ENCODE data around the gene ADGRG6. TPM values are rescaled to one million over a fixed set of nuclear protein-coding genes. Genes with fewer than 3 reads are reported as not detected.
"Not testable (repeated sequence)": the region's sequence is repeated elsewhere in the genome, so short reads cannot be mapped to it uniquely, and the experiment has no call there.

The ADGRG6 gene
- total RNA-seq, 1 donor from 2014 or later: not detected

GRCh38 chr6:142443102-142443501, 141.3 kb downstream of the ADGRG6 start:
- intact Hi-C loops (cut with micrococcal nuclease): no loop called here

- intact Hi-C loops (cut with micrococcal nuclease): no loop called here
Measured at GRCh38 chr6:142443532-142443931, 141.7 kb downstream of the ADGRG6 start.

DNA sequence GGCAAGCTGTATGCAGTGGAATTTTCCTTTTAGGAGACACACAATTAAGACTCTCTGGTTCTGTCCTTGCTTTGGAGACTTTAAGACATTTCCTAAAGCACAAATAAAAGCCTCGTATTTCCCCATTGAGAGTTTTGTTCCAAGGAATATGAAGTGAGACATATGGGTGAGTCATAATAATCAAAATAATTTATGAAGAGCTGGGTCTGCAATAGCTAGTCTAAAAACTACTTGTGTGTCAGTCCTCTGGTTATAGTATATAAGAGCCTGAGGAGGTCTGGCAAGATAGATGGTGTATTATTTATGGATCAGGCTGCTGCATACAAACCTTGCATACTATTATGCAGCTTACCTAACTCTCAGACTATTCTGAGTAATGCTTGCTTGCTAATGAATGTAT, 142.6 kb downstream of the ADGRG6 start:
- intact Hi-C loops (cut with micrococcal nuclease): no loop called here

GRCh38 chr6:142444881-142445301, 143.1 kb downstream of the ADGRG6 start:
- intact Hi-C loops (cut with micrococcal nuclease): no loop called here

DNA sequence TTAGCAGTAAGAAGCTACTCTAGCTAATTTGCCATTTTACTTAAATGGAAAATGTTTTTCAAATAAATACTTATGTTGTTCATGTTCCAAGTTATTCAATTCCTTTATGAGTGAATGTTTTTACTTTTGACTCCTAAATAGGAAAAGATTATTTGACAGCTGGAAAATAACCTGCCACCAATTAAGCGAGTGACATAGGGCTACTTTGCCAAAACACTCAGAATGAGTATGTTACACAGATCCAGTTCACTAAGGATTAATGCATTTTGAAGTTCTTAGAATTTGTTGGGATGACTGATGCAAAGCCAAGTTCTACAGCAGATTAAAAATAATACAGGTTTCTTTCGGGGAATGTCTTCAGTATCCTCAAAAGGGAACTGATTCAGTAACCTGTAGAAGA, 144.4 kb downstream of the ADGRG6 start:
- intact Hi-C loops (cut with micrococcal nuclease): no loop called here

- intact Hi-C loops (cut with micrococcal nuclease): no loop called here
Measured at GRCh38 chr6:142446576-142446975, 144.8 kb downstream of the ADGRG6 start.

- intact Hi-C loops (cut with micrococcal nuclease): no loop called here
Measured at GRCh38 chr6:142448091-142448729, 146.4 kb downstream of the ADGRG6 start.

- intact Hi-C loops (cut with micrococcal nuclease): not testable (repeated sequence)
Measured at GRCh38 chr6:142450856-142451255, 149.0 kb downstream of the ADGRG6 start.

GRCh38 chr6:142452993-142453392, 151.2 kb downstream of the ADGRG6 start:
- intact Hi-C loops (cut with micrococcal nuclease): no loop called here

DNA sequence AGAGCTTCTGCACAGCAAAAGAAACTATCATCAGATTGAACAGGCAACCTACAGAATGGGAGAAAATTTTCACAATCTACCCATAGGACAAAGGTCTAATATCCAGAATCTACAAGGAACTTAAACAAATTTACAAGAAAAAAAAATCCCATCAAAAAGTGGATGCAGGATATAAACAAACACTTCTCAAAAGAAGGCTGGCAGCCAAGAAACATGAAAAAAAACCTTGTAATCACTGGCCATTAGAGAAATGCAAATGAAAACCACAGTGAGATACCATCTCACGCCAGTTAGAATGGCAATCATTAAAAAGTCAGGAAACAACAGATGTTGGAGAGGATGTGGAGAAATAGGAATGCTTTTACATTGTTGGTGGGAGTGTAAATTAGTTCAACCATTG, 152.4 kb downstream of the ADGRG6 start:
- intact Hi-C loops (cut with micrococcal nuclease): not testable (repeated sequence)

DNA sequence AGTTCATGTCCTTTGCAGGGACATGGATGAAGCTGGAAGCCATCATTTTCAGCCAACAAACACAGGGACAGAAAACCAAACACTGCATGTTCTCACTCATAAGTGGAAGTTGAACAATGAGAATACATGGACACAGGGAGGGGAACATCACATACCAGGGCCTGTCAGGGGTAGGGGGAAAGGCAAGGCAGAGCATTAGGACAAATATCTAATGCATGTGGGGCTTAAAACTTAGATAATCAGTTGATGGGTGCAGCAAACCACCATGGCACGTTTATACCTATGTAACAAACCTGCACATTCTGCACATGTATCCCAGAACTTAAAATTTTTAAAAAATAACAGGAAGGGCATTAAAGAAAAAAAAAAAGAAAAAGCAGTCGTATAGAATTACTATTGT, 153.0 kb downstream of the ADGRG6 start:
- intact Hi-C loops (cut with micrococcal nuclease): not testable (repeated sequence)

- intact Hi-C loops (cut with micrococcal nuclease): no loop called here
Measured at GRCh38 chr6:142455957-142456589, 154.3 kb downstream of the ADGRG6 start.

- intact Hi-C loops (cut with micrococcal nuclease): no loop called here
Measured at GRCh38 chr6:142457638-142458406, 156.0 kb downstream of the ADGRG6 start.

- intact Hi-C loops (cut with micrococcal nuclease): no loop called here
Measured at GRCh38 chr6:142458836-142459235, 157.0 kb downstream of the ADGRG6 start.

- intact Hi-C loops (cut with micrococcal nuclease): no loop called here
Measured at GRCh38 chr6:142459271-142459670, 157.5 kb downstream of the ADGRG6 start.

DNA sequence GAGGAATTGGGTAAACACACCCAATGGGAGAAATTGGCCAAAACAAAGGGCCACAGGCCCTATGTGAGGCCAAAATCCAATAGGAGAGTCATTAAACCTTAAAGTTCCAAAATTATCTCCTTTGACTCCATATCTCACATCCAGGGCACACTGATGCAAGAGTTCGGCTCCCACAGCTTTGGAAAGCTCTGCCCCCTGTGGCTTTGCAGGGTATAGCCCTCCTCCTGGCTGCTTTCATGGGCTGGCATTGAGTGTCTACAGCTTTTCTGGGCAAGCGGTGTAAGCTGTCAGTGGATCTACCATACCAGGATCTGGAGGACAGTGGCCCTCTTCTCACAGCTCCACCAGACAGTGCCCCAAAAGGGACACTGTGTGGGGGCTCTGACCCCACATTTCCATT, 160.5 kb downstream of the ADGRG6 start:
- intact Hi-C loops (cut with micrococcal nuclease): no loop called here

GRCh38 chr6:142463988-142464387, 162.2 kb downstream of the ADGRG6 start:
- intact Hi-C loops (cut with micrococcal nuclease): no loop called here

GRCh38 chr6:142469220-142469619, 167.4 kb downstream of the ADGRG6 start:
- intact Hi-C loops (cut with micrococcal nuclease): no loop called here

DNA sequence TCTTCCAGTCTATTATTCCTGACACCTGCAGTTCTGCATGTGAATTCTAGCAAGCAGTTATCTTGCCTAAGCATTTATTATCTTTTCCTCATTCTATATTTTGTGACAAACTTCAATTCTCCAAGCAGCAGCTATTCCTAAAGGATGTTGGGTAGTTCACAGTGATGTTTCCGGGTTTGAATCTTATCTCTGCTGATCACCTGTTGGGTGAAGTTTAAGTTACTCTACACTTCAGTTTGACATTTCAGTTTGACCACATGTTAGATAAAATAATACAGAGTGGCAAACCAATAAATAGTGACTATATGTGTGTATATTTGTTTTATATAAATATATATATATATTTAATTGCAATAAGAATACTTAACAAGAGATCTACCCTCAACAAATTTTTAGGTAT, 168.6 kb downstream of the ADGRG6 start:
- intact Hi-C loops (cut with micrococcal nuclease): loop anchor here (5.0 to 10.0 kb wide), 3 partner anchors 224 to 557 kb away; partner anchors contain the start of genes NMBR and VTA1

DNA sequence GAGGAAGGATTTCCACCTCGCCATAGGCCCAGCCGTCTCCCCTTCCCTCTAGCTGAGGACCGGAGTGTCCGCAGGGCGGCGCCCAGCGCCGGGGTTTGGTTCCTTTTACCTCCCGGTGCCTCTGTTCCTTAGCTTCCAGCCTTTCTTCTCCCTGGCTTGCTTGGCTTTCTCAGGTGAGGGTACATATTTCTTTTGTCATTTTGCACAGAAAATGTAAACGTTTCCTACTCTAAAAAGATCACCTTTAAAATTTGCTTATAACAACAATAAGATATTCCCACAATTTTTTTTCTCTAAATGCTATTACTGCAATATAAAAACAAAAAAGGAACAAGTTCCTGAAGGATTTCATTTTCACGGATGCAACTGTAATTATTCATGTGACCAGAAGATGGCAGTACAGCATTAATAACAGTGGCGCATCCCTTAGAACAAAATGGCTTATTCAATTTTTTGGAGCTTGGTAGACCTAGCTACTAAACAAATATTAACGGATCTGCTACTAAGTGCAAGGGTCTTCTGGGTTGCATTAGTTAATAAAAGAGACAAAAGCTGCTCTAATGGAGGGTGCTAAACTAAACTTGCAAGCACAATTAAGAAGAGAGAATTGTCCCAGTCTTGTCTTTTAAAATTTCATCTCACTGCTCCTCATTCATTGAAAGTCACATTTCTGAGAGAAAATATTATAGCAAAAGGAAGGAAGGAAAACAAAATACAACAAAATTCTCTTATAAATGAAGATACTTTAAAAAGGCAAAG, 172.9 kb downstream of the ADGRG6 start:
- intact Hi-C loops (cut with micrococcal nuclease): loop anchor here (1.0 to 10.0 kb wide), 5 partner anchors 93 to 953 kb away; partner anchors contain the start of genes NMBR and VTA1

- intact Hi-C loops (cut with micrococcal nuclease): loop anchor here (5.0 to 10.0 kb wide), 3 partner anchors 91 to 332 kb away; partner anchors contain the start of genes NMBR and VTA1
Measured at GRCh38 chr6:142476452-142476851, 174.6 kb downstream of the ADGRG6 start.

All from T-helper 2 cell treated with Interferon-gamma antibody and Interleukin-4, amounts not matched to agents 100 ng/mL and 5 ng/mL, for 36 hours (primary cell).